Esophagus squamous epithelium (tissue), 5 donors: Measurements from ENCODE around the gene HAO2. TPM values are rescaled to one million over a fixed set of nuclear protein-coding genes. Genes with fewer than 3 reads are reported as not detected.

Experiments used
- DNase-seq: peaks from one replicate; lab custom pipeline; 2025; lab: John Stamatoyannopoulos, UW
- H3K27ac ChIP-seq, 4 donors: fragments of 200-600 bp; sonication (generic); one replicate each; pipeline ENCODE4 v1.5.1; 2016 to 2019; ENCODE audit warnings: mild to moderate bottlenecking in 1 of 4
- H3K27me3 ChIP-seq, 4 donors: fragments of 200-600 bp; sonication (generic); 1 replicate in 3 of 4; 2 replicates in 1 of 4; pipeline versions ENCODE4 v1.5.1 to v1.6.0; 2017 to 2021; ENCODE audit warnings: antibody characterized with exemption in 1 of 4
- H3K36me3 ChIP-seq, 3 donors: fragments of 200-600 bp; sonication (generic); one replicate each; pipeline ENCODE4 v1.5.1; 2016 to 2019
- H3K4me1 ChIP-seq, 3 donors: fragments of 200-600 bp; sonication (generic); one replicate each; pipeline ENCODE4 v1.5.1; 2017 to 2019
- H3K4me3 ChIP-seq, 4 donors: fragments of 200-600 bp; sonication (generic); 1 replicate in 3 of 4; 2 replicates in 1 of 4; pipeline ENCODE4 v1.5.1; 2016 to 2019; ENCODE audit warnings: mild to moderate bottlenecking in 2 of 4, moderate library complexity in 1 of 4
- H3K9me3 ChIP-seq, 3 donors: fragments of 200-600 bp; sonication (generic); one replicate each; pipeline ENCODE4 v1.5.1; 2016 to 2019
- CTCF ChIP-seq, 6 experiments: fragments of 450-650 bp in 4 of 6; fragments of 200-600 bp in 2 of 6; sonication (generic) in 2 of 6; IDR thresholded peaks; one replicate each; pipeline ENCODE4 v1.5.1; 2016 to 2019; ENCODE audit warnings: antibody characterized with exemption in 6 of 6, mild to moderate bottlenecking in 4 of 6, moderate library complexity in 4 of 6
- POLR2A ChIP-seq, 4 donors: fragments of 450-650 bp; IDR thresholded peaks; one replicate each; pipeline ENCODE4 v1.6.1; 2017; ENCODE audit warnings: antibody characterized with exemption in 4 of 4, mild to moderate bottlenecking in 4 of 4, moderate library complexity in 3 of 4
- WGBS, 2 donors: methylation state at CpG; one replicate each; pipeline ENCODE4 v1.1.5; 2018; 5-methylcytosine and 5-hydroxymethylcytosine counted together
- intact Hi-C: fragments of 100-400 bp; cut with DNase I; formaldehyde crosslinking; loops from one replicate; pipeline ENCODE4 v1.15.0; 2022
- small RNA-seq, 4 donors: library from RNA; depleted of rRNA; stranded (forward); fragments of <200 nt; gene quantifications; one replicate each; pipeline ENCODE3, GENCODE V24; 2016
- total RNA-seq, 4 donors: library from RNA; depleted of rRNA; stranded (reverse); fragments of >200 nt; gene quantifications; one replicate each; pipeline ENCODE4 v1.1.0, GENCODE V29; 2016
- donor health status: DM: yes; HTN: yes; CAD: no.

Gene HAO2
- total RNA-seq, 4 donors from 2014 or later, result not detected

- no peaks in the 10 kb centered on the region for H3K27me3 ChIP-seq
- intact Hi-C loops, result no loop called here
- no peaks in the 10 kb centered on the region for H3K36me3 ChIP-seq
- no peak overlapping the region for H3K27ac ChIP-seq
- no peaks in the 10 kb centered on the region for H3K9me3 ChIP-seq
- no peak overlapping the region for H3K4me3 ChIP-seq
- H3K4me1 ChIP-seq, result no peaks in the 10 kb centered on the region
- DNase-seq, result no peak
- 59 to 62% methylated on average over 8 of the region's 8 CpGs for WGBS, 2 donors
- no peak for TF ChIP-seq POLR2A (IDR thresholded peaks at IDR 0.05)
- no peak for TF ChIP-seq CTCF (IDR thresholded peaks at IDR 0.05)
Observed at GRCh38 chr1:119440721-119441307, 72.2 kb downstream of the HAO2 start.

- no peaks in the 10 kb centered on the region for H3K36me3 ChIP-seq
- no peaks in the 10 kb centered on the region for H3K27me3 ChIP-seq
- H3K4me1 ChIP-seq, result no peaks in the 10 kb centered on the region
- H3K27ac ChIP-seq, result no peak overlapping the region
- 65 to 67% methylated on average over 6 of the region's 6 CpGs for WGBS, 2 donors
- DNase-seq, result no peak
- H3K9me3 ChIP-seq, result no peaks in the 10 kb centered on the region
- TF ChIP-seq POLR2A (IDR thresholded peaks at IDR 0.05), result no peak
- no peak overlapping the region for H3K4me3 ChIP-seq
- intact Hi-C loops, result no loop called here
Observed at GRCh38 chr1:119442756-119443155, 74.2 kb downstream of the HAO2 start.

Small RNA genes lying within 50 kb of the gene (small RNA-seq; reads per million reads assigned to genes)
- gene RNU1-75P, result 0 to 0.15 (median 0) reads per million in 4 donors

Other genes starting within 250 kb of the HAO2 start
- 10 to 100 TPM in 3 of 4 donors, 1 to 10 TPM in 1; 8.9 to 22.1 (median 12.8) TPM for gene WARS2, start 228.1 kb upstream of the HAO2 start, total RNA-seq
- not detected for gene HSD3B2, start 46.4 kb downstream of the HAO2 start, total RNA-seq
- gene HSD3B1, start 138.4 kb downstream of the HAO2 start, total RNA-seq, result not detected